OCI-LY3 (cell line): ENCODE measurements around the gene AMTN.

ENCODE experiments used
- EZH2phosphoT487 ChIP-seq: fragments of 200-600 bp; shearing (Covaris generic); IDR thresholded peaks from 2 replicates; pipeline ENCODE4 v1.6.1; 2018; ENCODE audit warnings: antibody characterized with exemption, mixed run types, low read depth
- TF ChIP-seq, protein P1 (sequence below): fragments of 200-600, 300-600 bp; sonication (generic); IDR thresholded peaks from 2 replicates; pipeline ENCODE4 v1.5.1; 2014; ENCODE audit warnings: antibody characterized with exemption, low read length, low read depth

DNA sequence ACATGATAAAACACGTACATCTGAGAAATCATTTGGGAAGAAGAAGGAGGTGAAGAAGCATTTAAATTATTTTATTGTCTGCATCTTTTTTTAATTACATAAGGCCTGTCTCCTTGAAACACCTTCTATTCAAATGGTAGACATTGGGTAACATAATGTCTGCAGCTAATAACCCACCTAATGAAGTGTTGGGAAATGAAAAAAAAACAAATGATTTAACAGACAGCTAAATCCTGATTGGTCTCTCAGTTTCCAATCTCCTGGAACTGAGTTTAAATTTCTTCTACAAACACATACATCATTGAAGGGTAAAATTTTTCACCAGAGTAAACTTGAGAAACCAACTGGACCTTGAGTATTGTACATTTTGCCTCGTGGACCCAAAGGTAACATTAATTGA is at the start of gene AMTN:
- TF ChIP-seq, protein P1, sequence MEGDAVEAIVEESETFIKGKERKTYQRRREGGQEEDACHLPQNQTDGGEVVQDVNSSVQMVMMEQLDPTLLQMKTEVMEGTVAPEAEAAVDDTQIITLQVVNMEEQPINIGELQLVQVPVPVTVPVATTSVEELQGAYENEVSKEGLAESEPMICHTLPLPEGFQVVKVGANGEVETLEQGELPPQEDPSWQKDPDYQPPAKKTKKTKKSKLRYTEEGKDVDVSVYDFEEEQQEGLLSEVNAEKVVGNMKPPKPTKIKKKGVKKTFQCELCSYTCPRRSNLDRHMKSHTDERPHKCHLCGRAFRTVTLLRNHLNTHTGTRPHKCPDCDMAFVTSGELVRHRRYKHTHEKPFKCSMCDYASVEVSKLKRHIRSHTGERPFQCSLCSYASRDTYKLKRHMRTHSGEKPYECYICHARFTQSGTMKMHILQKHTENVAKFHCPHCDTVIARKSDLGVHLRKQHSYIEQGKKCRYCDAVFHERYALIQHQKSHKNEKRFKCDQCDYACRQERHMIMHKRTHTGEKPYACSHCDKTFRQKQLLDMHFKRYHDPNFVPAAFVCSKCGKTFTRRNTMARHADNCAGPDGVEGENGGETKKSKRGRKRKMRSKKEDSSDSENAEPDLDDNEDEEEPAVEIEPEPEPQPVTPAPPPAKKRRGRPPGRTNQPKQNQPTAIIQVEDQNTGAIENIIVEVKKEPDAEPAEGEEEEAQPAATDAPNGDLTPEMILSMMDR: no peak
- TF ChIP-seq EZH2phosphoT487: no peak
